Loucy (cell line): Measurements from ENCODE around the gene JPH3.

ENCODE experiments used
- H2AFZ ChIP-seq: fragments of 200-600 bp; sonication (generic); 2 replicates; pipeline ENCODE4 v1.6.0; 2016; ENCODE audit warnings: antibody characterized with exemption, mild to moderate bottlenecking, low read length, moderate library complexity
- H3F3A ChIP-seq: fragments of 200-600 bp; 2 replicates; pipeline ENCODE4 v1.6.0; 2016; ENCODE audit warnings: antibody characterized with exemption, low read depth, mild to moderate bottlenecking
- H3K27me3 ChIP-seq: fragments of 200-600 bp; sonication (generic); 2 replicates; pipeline ENCODE4 v1.6.1; 2014; ENCODE audit warnings: low read length, mild to moderate bottlenecking; ENCODE audit not compliant: insufficient read depth, poor library complexity, severe bottlenecking
- H3K36me3 ChIP-seq: fragments of 200-600 bp; sonication (generic); 2 replicates; pipeline ENCODE4 v1.6.1; 2016; ENCODE audit warnings: low read length; ENCODE audit not compliant: insufficient read depth
- H3K4me1 ChIP-seq: fragments of 200-600 bp; sonication (generic); 2 replicates; pipeline ENCODE4 v1.5.1; 2014; ENCODE audit warnings: low read length, mild to moderate bottlenecking; ENCODE audit not compliant: insufficient read depth, poor library complexity, severe bottlenecking
- H3K4me2 ChIP-seq: fragments of 200-600 bp; sonication (generic); 2 replicates; pipeline ENCODE4 v1.6.0; 2014; ENCODE audit warnings: antibody characterized with exemption, low read length, low read depth, mild to moderate bottlenecking; ENCODE audit not compliant: poor library complexity, severe bottlenecking
- H3K4me3 ChIP-seq: fragments of 200-600 bp; sonication (generic); 2 replicates; pipeline ENCODE4 v1.5.1; 2014; ENCODE audit warnings: low read length, mild to moderate bottlenecking, mixed read lengths; ENCODE audit not compliant: poor library complexity, severe bottlenecking
- H3K79me2 ChIP-seq: fragments of 200-600 bp; sonication (generic); 2 replicates; pipeline ENCODE4 v1.6.1; 2014; ENCODE audit warnings: low read length; ENCODE audit not compliant: insufficient read depth
- H3K9ac ChIP-seq: fragments of 200-600 bp; sonication (generic); 2 replicates; pipeline ENCODE4 v1.6.0; 2014; ENCODE audit warnings: mild to moderate bottlenecking, low read depth, low read length, moderate library complexity; ENCODE audit not compliant: poor library complexity, severe bottlenecking
- H3K9me2 ChIP-seq: fragments of 200-600 bp; sonication (generic); replicated peaks from 2 replicates; pipeline ENCODE4 v1.6.1; 2016; ENCODE audit warnings: low read depth, low read length, mixed read lengths
- H3K9me3 ChIP-seq: fragments of 200-600 bp; sonication (generic); 2 replicates; pipeline ENCODE4 v1.6.1; 2014; ENCODE audit warnings: mild to moderate bottlenecking, antibody characterized with exemption, low read length, low read depth; ENCODE audit not compliant: insufficient read depth
- H4K20me1 ChIP-seq: fragments of 200-600 bp; sonication (generic); 2 replicates; pipeline ENCODE4 v1.6.0; 2014; ENCODE audit warnings: antibody characterized with exemption, low read length, mild to moderate bottlenecking; ENCODE audit not compliant: insufficient read depth, poor library complexity, severe bottlenecking
- EZH2phosphoT487 ChIP-seq: fragments of 200-600 bp; IDR thresholded peaks from 2 replicates; pipeline ENCODE4 v1.6.1; 2018; ENCODE audit warnings: antibody characterized with exemption, mild to moderate bottlenecking, moderate library complexity, borderline replicate concordance
- TF ChIP-seq, protein P1 (sequence below): fragments of 200-600 bp; sonication (generic); conservative IDR thresholded peaks from 2 replicates; pipeline ENCODE4 v1.5.1; 2014; ENCODE audit warnings: mild to moderate bottlenecking, antibody characterized with exemption, low read length

JPH3 gene

DNA sequence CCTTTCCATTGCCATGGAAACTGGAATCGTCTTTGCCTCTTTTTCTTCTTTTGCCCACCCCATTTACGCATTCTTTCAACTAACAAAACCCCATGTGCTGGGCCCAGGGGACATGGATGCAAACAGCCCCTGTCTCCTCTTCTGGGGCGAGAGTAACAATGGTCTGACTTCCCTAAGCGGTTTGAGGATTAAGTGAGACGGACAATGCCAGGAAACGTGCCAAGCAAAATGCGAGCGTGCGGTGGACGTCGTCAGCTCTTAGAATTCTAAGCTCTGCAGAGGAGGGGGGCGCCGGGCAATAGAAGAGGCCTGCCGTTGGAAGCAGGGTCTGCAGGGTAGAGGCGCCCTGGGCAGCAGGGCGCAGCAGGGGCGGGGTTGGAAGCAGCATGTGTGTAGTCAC, 42.4 kb upstream of the JPH3 start:
- no peaks in the 10 kb centered on the region for H3K36me3 ChIP-seq
- no peak overlapping the region for H3K9ac ChIP-seq
- no peak overlapping the region for H3K4me3 ChIP-seq
- no peaks in the 10 kb centered on the region for H3K27me3 ChIP-seq
- H3F3A ChIP-seq, result no peaks in the 10 kb centered on the region
- no peak overlapping the region for H2AFZ ChIP-seq
- H3K9me2 ChIP-seq, result no peaks in the 10 kb centered on the region
- no peak for TF ChIP-seq EZH2phosphoT487
- TF ChIP-seq, protein P1, sequence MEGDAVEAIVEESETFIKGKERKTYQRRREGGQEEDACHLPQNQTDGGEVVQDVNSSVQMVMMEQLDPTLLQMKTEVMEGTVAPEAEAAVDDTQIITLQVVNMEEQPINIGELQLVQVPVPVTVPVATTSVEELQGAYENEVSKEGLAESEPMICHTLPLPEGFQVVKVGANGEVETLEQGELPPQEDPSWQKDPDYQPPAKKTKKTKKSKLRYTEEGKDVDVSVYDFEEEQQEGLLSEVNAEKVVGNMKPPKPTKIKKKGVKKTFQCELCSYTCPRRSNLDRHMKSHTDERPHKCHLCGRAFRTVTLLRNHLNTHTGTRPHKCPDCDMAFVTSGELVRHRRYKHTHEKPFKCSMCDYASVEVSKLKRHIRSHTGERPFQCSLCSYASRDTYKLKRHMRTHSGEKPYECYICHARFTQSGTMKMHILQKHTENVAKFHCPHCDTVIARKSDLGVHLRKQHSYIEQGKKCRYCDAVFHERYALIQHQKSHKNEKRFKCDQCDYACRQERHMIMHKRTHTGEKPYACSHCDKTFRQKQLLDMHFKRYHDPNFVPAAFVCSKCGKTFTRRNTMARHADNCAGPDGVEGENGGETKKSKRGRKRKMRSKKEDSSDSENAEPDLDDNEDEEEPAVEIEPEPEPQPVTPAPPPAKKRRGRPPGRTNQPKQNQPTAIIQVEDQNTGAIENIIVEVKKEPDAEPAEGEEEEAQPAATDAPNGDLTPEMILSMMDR, result no peak
- H4K20me1 ChIP-seq, result no peaks in the 10 kb centered on the region
- no peaks in the 10 kb centered on the region for H3K4me1 ChIP-seq
- H3K79me2 ChIP-seq, result no peaks in the 10 kb centered on the region
- no peaks in the 10 kb centered on the region for H3K9me3 ChIP-seq
- H3K4me2 ChIP-seq, result no peak overlapping the region

DNA sequence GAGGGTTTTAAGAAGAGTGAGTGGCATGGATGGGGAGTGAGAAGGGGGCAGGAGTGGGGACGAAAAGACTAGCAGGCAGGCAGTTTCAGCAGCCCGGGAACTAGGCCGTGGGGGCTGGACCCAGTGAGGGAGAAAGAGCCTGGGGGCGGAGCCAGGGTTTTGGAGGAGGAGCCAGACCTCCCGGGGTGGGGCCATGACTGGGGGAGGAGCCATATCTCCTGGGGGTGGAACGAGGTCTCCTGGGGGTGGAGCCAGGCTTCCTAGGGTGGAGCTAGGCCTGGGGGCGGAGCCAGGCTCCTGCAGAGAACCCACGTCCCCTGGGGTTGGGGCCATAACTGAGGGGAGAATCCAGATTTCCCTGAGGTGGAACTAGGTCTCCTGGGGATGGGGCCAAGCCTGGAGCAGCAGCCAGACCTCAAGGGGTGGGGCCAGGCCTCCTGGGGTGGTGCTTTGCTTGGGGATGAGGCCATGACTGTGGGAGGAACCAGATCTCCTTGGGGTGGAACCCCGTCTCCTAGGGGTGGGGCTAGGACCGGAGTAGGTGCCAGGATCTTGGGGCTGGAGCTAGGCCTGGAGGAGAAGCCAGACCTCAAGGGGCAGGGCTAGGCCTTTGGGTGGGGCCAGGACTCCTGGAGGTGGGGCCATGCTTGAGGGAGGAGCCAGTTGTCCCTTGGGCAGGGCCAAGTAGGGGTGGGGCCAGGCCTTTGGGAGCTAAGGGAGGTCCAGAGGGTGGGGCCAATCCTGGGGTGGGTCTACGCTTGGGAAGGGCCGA, 41.7 kb upstream of the JPH3 start:
- no peaks in the 10 kb centered on the region for H3K9me2 ChIP-seq
- TF ChIP-seq EZH2phosphoT487, result no peak
- TF ChIP-seq, protein P1, result no peak
- no peak overlapping the region for H2AFZ ChIP-seq
- no peaks in the 10 kb centered on the region for H3K9me3 ChIP-seq
- no peaks in the 10 kb centered on the region for H3K36me3 ChIP-seq
- H3K4me2 ChIP-seq, result no peak overlapping the region
- H3K4me3 ChIP-seq, result no peak overlapping the region
- no peaks in the 10 kb centered on the region for H3K4me1 ChIP-seq
- no peaks in the 10 kb centered on the region for H3F3A ChIP-seq
- no peaks in the 10 kb centered on the region for H3K27me3 ChIP-seq
- no peaks in the 10 kb centered on the region for H4K20me1 ChIP-seq
- H3K9ac ChIP-seq, result no peak overlapping the region
- H3K79me2 ChIP-seq, result no peaks in the 10 kb centered on the region

DNA sequence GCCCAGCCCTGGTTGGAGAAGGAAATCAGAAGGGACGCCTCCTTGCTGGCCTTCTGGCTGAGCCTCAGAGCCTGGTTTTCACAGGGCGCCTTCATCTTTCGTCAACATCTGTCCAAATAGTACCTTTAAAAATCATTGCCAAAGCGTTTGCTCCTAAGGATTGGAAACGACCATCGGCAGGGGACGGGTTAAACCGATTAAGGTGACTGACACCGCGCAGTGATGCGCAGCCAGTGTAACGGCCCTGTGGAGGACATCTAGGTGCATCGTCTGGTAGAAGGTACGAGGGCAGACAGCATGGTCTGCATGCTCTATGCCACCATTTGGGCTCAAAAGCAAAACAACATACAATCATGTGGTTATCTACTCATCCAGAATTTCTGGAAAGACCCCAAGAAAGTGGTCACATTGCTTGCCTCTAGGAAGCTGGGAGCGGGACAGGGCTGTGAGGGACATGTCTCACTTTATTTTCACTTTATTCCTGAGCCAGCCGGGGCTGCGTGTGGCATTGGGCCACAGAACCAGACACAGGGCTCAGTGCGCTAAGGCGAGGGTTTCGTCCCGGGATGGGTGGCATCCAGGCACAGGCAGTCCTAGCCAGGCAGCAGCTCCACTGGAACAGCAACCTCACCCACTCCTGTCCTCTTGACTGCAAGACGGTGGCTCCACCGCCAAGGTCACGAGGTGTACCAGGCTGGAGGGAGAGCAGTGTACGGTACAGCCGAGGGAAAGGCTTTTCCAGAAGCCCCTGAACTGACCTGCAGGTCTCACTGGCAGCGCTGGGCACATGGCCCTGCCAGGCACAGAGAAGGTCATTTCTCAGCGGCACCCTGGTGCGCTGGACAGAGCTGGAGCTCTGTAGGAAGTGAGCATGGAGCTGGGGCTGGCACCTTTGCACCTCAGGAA, 40.9 kb upstream of the JPH3 start:
- H3K79me2 ChIP-seq, result no peaks in the 10 kb centered on the region
- no peak overlapping the region for H3K4me2 ChIP-seq
- no peaks in the 10 kb centered on the region for H3K36me3 ChIP-seq
- TF ChIP-seq, protein P1, result no peak
- TF ChIP-seq EZH2phosphoT487, result no peak
- H3K9me3 ChIP-seq, result no peaks in the 10 kb centered on the region
- H4K20me1 ChIP-seq, result no peaks in the 10 kb centered on the region
- H2AFZ ChIP-seq, result no peak overlapping the region
- no peak overlapping the region for H3K9ac ChIP-seq
- H3F3A ChIP-seq, result no peaks in the 10 kb centered on the region
- no peaks in the 10 kb centered on the region for H3K9me2 ChIP-seq
- no peaks in the 10 kb centered on the region for H3K27me3 ChIP-seq
- no peak overlapping the region for H3K4me3 ChIP-seq
- no peaks in the 10 kb centered on the region for H3K4me1 ChIP-seq
